Measurements from ENCODE around the gene NTNG1. TPM values are rescaled to one million over a fixed set of nuclear protein-coding genes. Genes with fewer than 3 reads are reported as not detected.

The NTNG1 gene
- total RNA-seq, 1 experiment from 2014 or later: 1.5 TPM

GRCh38 chr1:107436552-107437241, 295.9 kb downstream of the NTNG1 start:
- H3K4ac ChIP-seq (ENCODE audit: low read depth, low read length): no peak overlapping the region
- no peak overlapping the region for H2BK20ac ChIP-seq (ENCODE audit: low read depth, low read length, poor library complexity, severe bottlenecking)
- no peak for TF ChIP-seq CTCF (conservative IDR thresholded peaks at IDR 0.05)
- H3K18ac ChIP-seq (ENCODE audit: insufficient read length, low read depth, low read length): no peak overlapping the region
- Mint-ChIP-seq H3K36me3 (ENCODE audit: insufficient read depth in 1 of 3, low read depth in 3 of 3) (no peaks in the 10 kb centered on the region), H3K9me3 (no peaks in the 10 kb centered on the region), H3K4me1 (peaks cover 17 to 19% of the 10 kb centered on the region in 2 experiments), H3K4me3 (no peak overlapping the region), H3K27ac (peak overlapping the region in 1 of 3 experiments; percentile 8; a peak in 1 of 7 replicates), H3K27me3 (ENCODE audit: low read depth) (no peaks in the 10 kb centered on the region)
- H3T11ph ChIP-seq (ENCODE audit: low read length): no peak overlapping the region
- H3K79me2 ChIP-seq (ENCODE audit: insufficient read depth, low read length): no peaks in the 10 kb centered on the region
- H3K4me1 ChIP-seq (ENCODE audit: insufficient read depth, low read length): peaks cover 2% of the 10 kb centered on the region; the same call in 1 of the 2 replicates
- no peak overlapping the region for H3K4me2 ChIP-seq (ENCODE audit: insufficient read depth, insufficient read length, low read length)
- no peaks in the 10 kb centered on the region for H3K9me3 ChIP-seq (ENCODE audit: control insufficient read depth, low read depth, low read length)
- H2BK12ac ChIP-seq (ENCODE audit: insufficient read length, low read depth, low read length): no peak overlapping the region
- no peak overlapping the region for H2AK5ac ChIP-seq (ENCODE audit: insufficient read length, low read length)
- H4K8ac ChIP-seq (replicated peaks; ENCODE audit: insufficient read length, low read depth, low read length): no peak overlapping the region
- H3K14ac ChIP-seq (ENCODE audit: insufficient read depth, low read length): no peak overlapping the region
- H3K23ac ChIP-seq (ENCODE audit: insufficient read length, low read depth, low read length): no peak overlapping the region
- DNase-seq: no peak
- no peaks in the 10 kb centered on the region for H3K79me1 ChIP-seq (ENCODE audit: insufficient read depth, low read depth, low read length, poor library complexity, severe bottlenecking)
- H3K56ac ChIP-seq (ENCODE audit: insufficient read length, low read depth, low read length): no peak overlapping the region
- no peak overlapping the region for H2BK120ac ChIP-seq (ENCODE audit: low read depth, low read length, poor library complexity, severe bottlenecking)
- no peaks in the 10 kb centered on the region for H3K23me2 ChIP-seq (ENCODE audit: insufficient read length, low read depth, low read length, poor library complexity, severe bottlenecking)
- no peak overlapping the region for H3K9ac ChIP-seq (ENCODE audit: extremely low read depth, insufficient read length, low read length)
- H2BK5ac ChIP-seq (ENCODE audit: insufficient read length, low read length): no peak overlapping the region
- no peak overlapping the region for H2AFZ ChIP-seq (ENCODE audit: low read length)
- no peaks in the 10 kb centered on the region for H3K27me3 ChIP-seq (ENCODE audit: insufficient read depth, low read length)
- no peak overlapping the region for H4K5ac ChIP-seq (ENCODE audit: insufficient read length, low read depth, low read length)
- no peak overlapping the region for H2BK15ac ChIP-seq (ENCODE audit: low read depth, low read length)
- H4K20me1 ChIP-seq (ENCODE audit: control insufficient read depth, insufficient read depth, insufficient read length): no peaks in the 10 kb centered on the region
- WGBS (ENCODE audit: extremely low coverage, insufficient read length, low lambda C conversion rate): no CpG with 5 or more reads among the region's 13 CpGs
- no peak overlapping the region for H4K91ac ChIP-seq (ENCODE audit: insufficient read length, low read depth, low read length)
- H3K27ac ChIP-seq (ENCODE audit: insufficient read length, low read depth, low read length): no peak overlapping the region
